GM19238 (cell line): ENCODE data around the gene TSPAN13.

Source experiments
- DNase-seq: peaks from one replicate; pipeline ENCODE4 v3.0.0; 2011; ENCODE audit warnings: low spot score; ENCODE audit not compliant: insufficient read length

The TSPAN13 gene

GRCh38 chr7:16774986-16775385, 21.4 kb downstream of the TSPAN13 start:
- DNase-seq = no peak

- no peak for DNase-seq
These were observed 22.5 kb downstream of the TSPAN13 start for GRCh38 chr7:16776053-16776452.

GRCh38 chr7:16778476-16778875, 24.9 kb downstream of the TSPAN13 start:
- no peak for DNase-seq

- no peak for DNase-seq
These were observed 25.5 kb downstream of the TSPAN13 start for GRCh38 chr7:16779051-16779450.

GRCh38 chr7:16780596-16780995, 27.0 kb downstream of the TSPAN13 start:
- DNase-seq = no peak

- DNase-seq = no peak
These were observed 31.8 kb downstream of the TSPAN13 start for GRCh38 chr7:16785321-16785720.

GRCh38 chr7:16785846-16786245, 32.3 kb downstream of the TSPAN13 start:
- DNase-seq = no peak

GRCh38 chr7:16786257-16786656, 32.7 kb downstream of the TSPAN13 start:
- DNase-seq = no peak

GRCh38 chr7:16787127-16787526, 33.6 kb downstream of the TSPAN13 start:
- no peak for DNase-seq

GRCh38 chr7:16791071-16791470, 37.5 kb downstream of the TSPAN13 start:
- DNase-seq = no peak

GRCh38 chr7:16791905-16792698, 38.5 kb downstream of the TSPAN13 start:
- no peak for DNase-seq

- DNase-seq = no peak
These were observed 41.4 kb downstream of the TSPAN13 start for GRCh38 chr7:16794986-16795385.

GRCh38 chr7:16795624-16796023, 42.1 kb downstream of the TSPAN13 start:
- no peak for DNase-seq

GRCh38 chr7:16801111-16801542, 47.6 kb downstream of the TSPAN13 start:
- DNase-seq = peak; percentile 4

GRCh38 chr7:16801579-16801978, 48.0 kb downstream of the TSPAN13 start:
- no peak for DNase-seq

- DNase-seq = no peak
These were observed 49.6 kb downstream of the TSPAN13 start for GRCh38 chr7:16803125-16803524.

GRCh38 chr7:16803881-16804673, 50.5 kb downstream of the TSPAN13 start:
- no peak for DNase-seq

GRCh38 chr7:16804674-16805439, 51.3 kb downstream of the TSPAN13 start, which contains the start of gene AGR2:
Gene AGR2, minus strand, starts transcription at chr7:16804999. Its CDS starts 3,203 bp downstream, at chr7:16801796.
- DNase-seq = no peak

GRCh38 chr7:16805441-16805840, 51.9 kb downstream of the TSPAN13 start:
- DNase-seq = no peak

GRCh38 chr7:16810112-16810511, 56.6 kb downstream of the TSPAN13 start:
- DNase-seq = no peak

- no peak for DNase-seq
These were observed 57.0 kb downstream of the TSPAN13 start for GRCh38 chr7:16810573-16810972.

- no peak for DNase-seq
These were observed 58.0 kb downstream of the TSPAN13 start for GRCh38 chr7:16811551-16811950.
